SK-N-SH (cell line): ENCODE data around the gene ZNF407. TPM values are rescaled to one million over a fixed set of nuclear protein-coding genes. Genes with fewer than 3 reads are reported as not detected.

Experiments
- CTCF ChIA-PET: fragments of 300-600, 350-600 bp; formaldehyde crosslinking; extraction: SDS; loops from one replicate; lab custom pipeline; 2021; lab: Yijun Ruan, JAX
- POLR2A ChIA-PET: fragments of 350-600 bp; sonication (Branson Sonifier 250); formaldehyde crosslinking; extraction: SDS; loops from one replicate; lab custom pipeline; 2020; ENCODE audit warnings: antibody characterized with exemption, inconsistent platforms; lab: Yijun Ruan, JAX
- DNase-seq: peaks from one replicate; pipeline ENCODE4 v3.0.0; 2012
- H2AFZ ChIP-seq: fragments of 200-600 bp; sonication (generic); 2 replicates; pipeline ENCODE4 v1.8.1; 2016; ENCODE audit warnings: antibody characterized with exemption, mild to moderate bottlenecking, low read depth
- H3F3A ChIP-seq: fragments of 200-600 bp; sonication (generic); replicated peaks from 2 replicates; pipeline ENCODE3; 2016; ENCODE audit warnings: antibody characterized with exemption, mild to moderate bottlenecking; ENCODE audit not compliant: insufficient read depth
- H3K27ac ChIP-seq, 2 experiments: fragments of 200-500 bp in 1 of 2; fragments of 200-600 bp in 1 of 2; sonication (Bioruptor generic) in 1 of 2; sonication (generic), shearing (Covaris generic) in 1 of 2; 2 replicates each; pipeline versions ENCODE4 v1.5.1 to v1.6.1; 2014 to 2016; ENCODE audit warnings: low read depth in 2 of 2, inconsistent platforms in 1 of 2, low read length in 1 of 2, mild to moderate bottlenecking in 1 of 2, mixed read lengths in 1 of 2
- H3K27me3 ChIP-seq: fragments of 200-600 bp; sonication (generic), shearing (Covaris generic); 2 replicates; pipeline ENCODE4 v1.6.1; 2016; ENCODE audit warnings: mixed run types; ENCODE audit not compliant: insufficient read depth
- H3K36me3 ChIP-seq, 2 experiments: fragments of 200-500 bp in 1 of 2; fragments of 200-600 bp in 1 of 2; sonication (Bioruptor generic) in 1 of 2; sonication (generic) in 1 of 2; replicated peaks in 1 of 2; 2 replicates each; pipeline versions ENCODE3 to v1.5.1; 2014 to 2016; ENCODE audit warnings: low read length in 1 of 2, mild to moderate bottlenecking in 1 of 2; ENCODE audit not compliant: insufficient read depth in 2 of 2, control insufficient read depth in 1 of 2
- H3K4me1 ChIP-seq, 2 experiments: fragments of 200-500 bp in 1 of 2; fragments of 200-600 bp in 1 of 2; sonication (Bioruptor generic) in 1 of 2; sonication (generic), shearing (Covaris generic) in 1 of 2; 2 replicates each; pipeline versions ENCODE4 v1.5.1 to v1.6.1; 2014 to 2016; ENCODE audit warnings: low read depth in 1 of 2, low read length in 1 of 2, mixed run types in 1 of 2; ENCODE audit not compliant: insufficient read depth in 2 of 2, control insufficient read depth in 1 of 2
- H3K4me2 ChIP-seq: fragments of 200-600 bp; sonication (generic), shearing (Covaris generic); 2 replicates; pipeline ENCODE4 v1.6.1; 2017; ENCODE audit warnings: mixed run types
- H3K4me3 ChIP-seq, 2 experiments: fragments of 200-500 bp in 1 of 2; fragments of 200-600 bp in 1 of 2; sonication (Bioruptor generic) in 1 of 2; sonication (generic), shearing (Covaris generic) in 1 of 2; 2 replicates each; pipeline versions ENCODE4 v1.5.1 to v1.8.1; 2014 to 2016; ENCODE audit warnings: low read depth in 2 of 2, inconsistent platforms in 1 of 2, low read length in 1 of 2, mild to moderate bottlenecking in 1 of 2, mixed read lengths in 1 of 2, moderate library complexity in 1 of 2
- H3K79me2 ChIP-seq: fragments of 200-600 bp; sonication (generic); 2 replicates; pipeline ENCODE4 v1.8.1; 2017; ENCODE audit warnings: mild to moderate bottlenecking; ENCODE audit not compliant: insufficient read depth
- H3K9ac ChIP-seq: fragments of 200-600 bp; sonication (generic); 2 replicates; pipeline ENCODE4 v1.6.1; 2017; ENCODE audit warnings: mixed run types
- H3K9me2 ChIP-seq: fragments of 200-600 bp; sonication (generic); 2 replicates; pipeline ENCODE4 v1.6.1; 2017; ENCODE audit warnings: mixed run types
- H3K9me3 ChIP-seq: fragments of 200-600 bp; sonication (generic); 2 replicates; pipeline ENCODE4 v1.6.1; 2017; ENCODE audit warnings: mixed run types, mild to moderate bottlenecking, moderate library complexity
- H4K20me1 ChIP-seq: fragments of 200-600 bp; sonication (generic); 2 replicates; pipeline ENCODE4 v1.6.1; 2017; ENCODE audit warnings: mild to moderate bottlenecking, mixed run types; ENCODE audit not compliant: insufficient read depth
- CHD2 ChIP-seq: fragments of 150-350 bp; IDR thresholded peaks from 2 replicates; pipeline ENCODE4 v1.6.1; 2018; ENCODE audit warnings: low read length; ENCODE audit not compliant: partially characterized antibody
- ELF1 ChIP-seq: IDR thresholded peaks from 2 replicates; pipeline ENCODE4 v1.4.0; 2012
- EP300 ChIP-seq, 2 experiments: IDR thresholded peaks; 2 replicates each; pipeline versions ENCODE4 v1.4.0 to v1.6.1; 2012; ENCODE audit warnings: borderline replicate concordance in 1 of 2, low read depth in 1 of 2, low read length in 1 of 2
- FOXJ3 ChIP-seq: sonication (generic); formaldehyde crosslinking; IDR thresholded peaks from 2 replicates; pipeline ENCODE4 v1.5.1; 2020; ENCODE audit warnings: mild to moderate bottlenecking, missing genetic modification reagents
- FOXM1 ChIP-seq: IDR thresholded peaks from 2 replicates; pipeline ENCODE4 v1.4.0; 2012; ENCODE audit warnings: low read depth, mild to moderate bottlenecking
- GABPA ChIP-seq: IDR thresholded peaks from 2 replicates; pipeline ENCODE4 v1.4.0; 2012; ENCODE audit warnings: low read depth, mild to moderate bottlenecking
- JUND ChIP-seq: IDR thresholded peaks from 2 replicates; pipeline ENCODE4 v1.4.0; 2012
- MEF2A ChIP-seq: IDR thresholded peaks from 2 replicates; pipeline ENCODE4 v1.4.0; 2012; ENCODE audit warnings: low read depth, borderline replicate concordance
- MXI1 ChIP-seq: IDR thresholded peaks from 2 replicates; pipeline ENCODE4 v1.6.1; 2012; ENCODE audit warnings: mild to moderate bottlenecking, low read depth, low read length, improper control_type of control experiment
- NFIC ChIP-seq: IDR thresholded peaks from 2 replicates; pipeline ENCODE4 v1.4.0; 2012; ENCODE audit warnings: borderline replicate concordance
- POLR2AphosphoS5 ChIP-seq: IDR thresholded peaks from 2 replicates; pipeline ENCODE4 v1.6.1; 2012; ENCODE audit warnings: low read depth, low read length
- RCOR1 ChIP-seq: fragments of 150-350 bp; IDR thresholded peaks from 2 replicates; pipeline ENCODE4 v1.6.1; 2017; ENCODE audit warnings: antibody characterized with exemption, low read length
- RFX5 ChIP-seq: IDR thresholded peaks from 2 replicates; pipeline ENCODE4 v1.6.1; 2012; ENCODE audit warnings: mild to moderate bottlenecking, improper control_type of control experiment, low read length
- SIN3A ChIP-seq: IDR thresholded peaks from 2 replicates; pipeline ENCODE4 v1.6.1; 2012; ENCODE audit warnings: low read depth, mild to moderate bottlenecking, low read length, moderate library complexity, borderline replicate concordance
- TAF1 ChIP-seq: IDR thresholded peaks from 2 replicates; pipeline ENCODE4 v1.6.1; 2012; ENCODE audit warnings: low read depth, mild to moderate bottlenecking, low read length, moderate library complexity, borderline replicate concordance
- TCF12 ChIP-seq: IDR thresholded peaks from 2 replicates; pipeline ENCODE4 v1.4.0; 2012
- TEAD4 ChIP-seq: IDR thresholded peaks from 2 replicates; pipeline ENCODE4 v1.4.0; 2012; ENCODE audit warnings: mild to moderate bottlenecking, borderline replicate concordance; ENCODE audit not compliant: insufficient read depth
- YY1 ChIP-seq: IDR thresholded peaks from 2 replicates; pipeline ENCODE4 v1.4.0; 2012; ENCODE audit warnings: low read depth, mild to moderate bottlenecking
- WGBS: methylation state at CpG from one replicate; pipeline ENCODE4 v1.1.6; 2017; ENCODE audit warnings: low lambda C conversion rate; 5-methylcytosine and 5-hydroxymethylcytosine counted together
- polyA plus RNA-seq, 3 experiments: library from polyadenylated mRNA; depleted of rRNA; stranded (reverse); fragments of >200 nt; gene quantifications; 2 replicates each; pipeline ENCODE4 v1.2.3, GENCODE V29; 2012
- TF ChIP-seq, protein P1 (sequence below): fragments of 150-350 bp; IDR thresholded peaks from 2 replicates; pipeline ENCODE4 v1.6.1; 2016; ENCODE audit warnings: mild to moderate bottlenecking, low read depth, low read length
- TF ChIP-seq, protein P2 (sequence below): IDR thresholded peaks from 2 replicates; pipeline ENCODE4; 2012

ZNF407 gene
- polyA plus RNA-seq, 1 of the 3 experiments (the other 2 are of a cell fraction): 2.6 TPM

GRCh38 chr18:75081486-75081885, 483.8 kb downstream of the ZNF407 start:
- ChIA-PET POLR2A (no interaction called here), CTCF (no interaction called here)
- Histone ChIP-seq H4K20me1 (no peaks in the 10 kb centered on the region), H3F3A (peaks cover under 1% of the 10 kb centered on the region), H2AFZ (no peak overlapping the region), H3K9me2 (no peaks in the 10 kb centered on the region), H3K27ac (no peak overlapping the region), H3K36me3 (no peaks in the 10 kb centered on the region), H3K4me3 (no peak overlapping the region), H3K4me1 (no peaks in the 10 kb centered on the region), H3K9ac (no peak overlapping the region), H3K4me2 (no peak overlapping the region), H3K79me2 (no peaks in the 10 kb centered on the region), H3K9me3 (0 out of 2 replicates have a peak, but pooled peaks cover 6% of the 10 kb centered on the region), H3K27me3 (no peaks in the 10 kb centered on the region; the same call in 1 of the 2 replicates)
- TF ChIP-seq CHD2: no peak
- no peak for TF ChIP-seq NFIC
- TF ChIP-seq EP300 (IDR thresholded peaks at IDR 0.05; ENCODE audit: borderline replicate concordance in 1 of 2, low read depth in 1 of 2, low read length in 1 of 2): no peak
- TF ChIP-seq RCOR1: no peak
- TF ChIP-seq TCF12: no peak
- no peak for TF ChIP-seq FOXM1
- TF ChIP-seq, protein P1, sequence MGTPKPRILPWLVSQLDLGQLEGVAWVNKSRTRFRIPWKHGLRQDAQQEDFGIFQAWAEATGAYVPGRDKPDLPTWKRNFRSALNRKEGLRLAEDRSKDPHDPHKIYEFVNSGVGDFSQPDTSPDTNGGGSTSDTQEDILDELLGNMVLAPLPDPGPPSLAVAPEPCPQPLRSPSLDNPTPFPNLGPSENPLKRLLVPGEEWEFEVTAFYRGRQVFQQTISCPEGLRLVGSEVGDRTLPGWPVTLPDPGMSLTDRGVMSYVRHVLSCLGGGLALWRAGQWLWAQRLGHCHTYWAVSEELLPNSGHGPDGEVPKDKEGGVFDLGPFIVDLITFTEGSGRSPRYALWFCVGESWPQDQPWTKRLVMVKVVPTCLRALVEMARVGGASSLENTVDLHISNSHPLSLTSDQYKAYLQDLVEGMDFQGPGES: no peak
- TF ChIP-seq TEAD4: no peak
- WGBS: 61% methylated on average over 8 of the region's 8 CpGs
- no peak for DNase-seq

GRCh38 chr18:75083131-75083530, 485.5 kb downstream of the ZNF407 start:
- Histone ChIP-seq H3K9ac (no peak overlapping the region), H3K79me2 (no peaks in the 10 kb centered on the region), H3K36me3 (no peaks in the 10 kb centered on the region), H3K9me2 (no peaks in the 10 kb centered on the region), H4K20me1 (no peaks in the 10 kb centered on the region), H3K4me3 (no peak overlapping the region), H3K9me3 (no peaks in the 10 kb centered on the region), H2AFZ (no peak overlapping the region), H3K4me2 (no peak overlapping the region), H3K4me1 (no peaks in the 10 kb centered on the region), H3K27ac (no peak overlapping the region), H3F3A (peaks cover 5% of the 10 kb centered on the region), H3K27me3 (no peaks in the 10 kb centered on the region; the same call in 1 of the 2 replicates)
- ChIA-PET CTCF (no interaction called here), POLR2A (no interaction called here)
- TF ChIP-seq MEF2A (no peak), POLR2AphosphoS5 (no peak)
- WGBS: 69% methylated on average over 2 of the region's 5 CpGs
- no peak for DNase-seq

DNA sequence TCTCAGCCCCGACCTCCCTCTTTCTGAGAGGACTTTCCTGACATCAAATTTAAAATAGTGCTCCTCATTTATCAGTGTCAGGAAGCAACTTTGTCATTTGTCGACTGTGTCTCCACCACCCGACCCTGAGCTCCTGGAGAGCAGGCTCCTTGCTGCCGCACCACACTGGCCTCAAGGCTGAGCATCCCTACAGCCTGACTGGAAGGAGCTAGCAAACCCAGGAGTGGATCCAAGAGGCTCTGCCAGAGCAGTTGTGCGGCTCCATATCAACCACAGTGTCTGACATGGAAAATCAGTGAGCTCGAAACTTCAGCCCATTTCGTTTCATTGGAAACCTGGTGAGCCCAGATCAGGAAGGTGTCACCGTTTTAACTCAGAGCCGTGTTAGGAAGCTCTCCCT, 486.1 kb downstream of the ZNF407 start:
- H3K27ac ChIP-seq: no peak overlapping the region
- H3K36me3 ChIP-seq: no peaks in the 10 kb centered on the region
- WGBS: 57% methylated on average over 7 of the region's 9 CpGs
- no peak overlapping the region for H3K4me3 ChIP-seq
- no peak for TF ChIP-seq MXI1
- no peak for TF ChIP-seq JUND
- TF ChIP-seq NFIC: no peak
- TF ChIP-seq, protein P1: no peak
- TF ChIP-seq TAF1: no peak
- TF ChIP-seq FOXJ3 (CRISPR knock-in tag): no peak
- TF ChIP-seq POLR2AphosphoS5: no peak
- no peak for TF ChIP-seq RFX5
- no peak for TF ChIP-seq SIN3A
- no peak for TF ChIP-seq YY1
- TF ChIP-seq GABPA: no peak
- TF ChIP-seq, protein P2, sequence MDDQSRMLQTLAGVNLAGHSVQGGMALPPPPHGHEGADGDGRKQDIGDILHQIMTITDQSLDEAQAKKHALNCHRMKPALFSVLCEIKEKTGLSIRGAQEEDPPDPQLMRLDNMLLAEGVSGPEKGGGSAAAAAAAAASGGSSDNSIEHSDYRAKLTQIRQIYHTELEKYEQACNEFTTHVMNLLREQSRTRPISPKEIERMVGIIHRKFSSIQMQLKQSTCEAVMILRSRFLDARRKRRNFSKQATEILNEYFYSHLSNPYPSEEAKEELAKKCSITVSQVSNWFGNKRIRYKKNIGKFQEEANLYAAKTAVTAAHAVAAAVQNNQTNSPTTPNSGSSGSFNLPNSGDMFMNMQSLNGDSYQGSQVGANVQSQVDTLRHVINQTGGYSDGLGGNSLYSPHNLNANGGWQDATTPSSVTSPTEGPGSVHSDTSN: no peak
- TF ChIP-seq ELF1: no peak
- no peaks in the 10 kb centered on the region for H4K20me1 ChIP-seq
- DNase-seq: no peak
- no peak overlapping the region for H3K4me2 ChIP-seq
- CTCF ChIA-PET: no interaction called here
- H3K9ac ChIP-seq: no peak overlapping the region
- no peak overlapping the region for H2AFZ ChIP-seq
- POLR2A ChIA-PET: no interaction called here
- no peaks in the 10 kb centered on the region; the same call in 1 of the 2 replicates for H3K27me3 ChIP-seq
- peaks cover 5% of the 10 kb centered on the region for H3F3A ChIP-seq
- H3K9me2 ChIP-seq: no peaks in the 10 kb centered on the region
- H3K79me2 ChIP-seq: no peaks in the 10 kb centered on the region
- no peaks in the 10 kb centered on the region for H3K4me1 ChIP-seq
- H3K9me3 ChIP-seq: no peaks in the 10 kb centered on the region
